Mucosa of descending colon (tissue), 3 donors: ENCODE data around the gene SORL1-AS1.
A peak's percentile ranks its signal among the peaks of the same experiment; 100 is the strongest.
"Not testable (repeated sequence)": the region's sequence is repeated elsewhere in the genome, so short reads cannot be mapped to it uniquely, and the experiment has no call there.

Experiments
- ATAC-seq: fragments of 200-7000 bp; cut with Tn5 transposase; one replicate; pipeline ENCODE4 v1.9.1; 2020; ENCODE audit warnings: mild to moderate bottlenecking, moderate library complexity
- DNase-seq, 3 donors: peaks; one replicate each; pipeline ENCODE4 v3.0.0-alpha.2; 2020
- H3K36me3 ChIP-seq: fragments of 200-600 bp; one replicate; pipeline ENCODE4 v1.8.0; 2021; ENCODE audit warnings: low read depth, mild to moderate bottlenecking
- H3K4me1 ChIP-seq: fragments of 200-600 bp; one replicate; pipeline ENCODE4 v1.8.0; 2021; ENCODE audit warnings: low read depth, mild to moderate bottlenecking
- H3K4me3 ChIP-seq: fragments of 200-600 bp; one replicate; pipeline ENCODE4 v1.8.0; 2021; ENCODE audit warnings: mild to moderate bottlenecking
- H3K9me3 ChIP-seq: fragments of 200-600 bp; one replicate; pipeline ENCODE4 v1.8.0; 2021; ENCODE audit warnings: mild to moderate bottlenecking
- intact Hi-C, 2 donors: fragments of 100-400 bp; cut with DNase I in 1 of 2; cut with micrococcal nuclease in 1 of 2; formaldehyde crosslinking; loops; one replicate each; pipeline versions ENCODE4 v1.11.0 to v1.11.1; 2022; cut with DNase I, micrococcal nuclease
- TF ChIP-seq, protein P1 (sequence below): fragments of 200-600 bp; IDR thresholded peaks from one replicate; pipeline ENCODE4 v1.8.0; 2022; ENCODE audit warnings: antibody characterized with exemption, mild to moderate bottlenecking
- donor health status: DM: no; HTN: no; CAD: no; lungs with moderate emphysema.
- donor health status: DM: no; HTN: no; CAD: no.
- donor health status: DM: no; HTN: yes; CAD: no.

SORL1-AS1 gene

DNA sequence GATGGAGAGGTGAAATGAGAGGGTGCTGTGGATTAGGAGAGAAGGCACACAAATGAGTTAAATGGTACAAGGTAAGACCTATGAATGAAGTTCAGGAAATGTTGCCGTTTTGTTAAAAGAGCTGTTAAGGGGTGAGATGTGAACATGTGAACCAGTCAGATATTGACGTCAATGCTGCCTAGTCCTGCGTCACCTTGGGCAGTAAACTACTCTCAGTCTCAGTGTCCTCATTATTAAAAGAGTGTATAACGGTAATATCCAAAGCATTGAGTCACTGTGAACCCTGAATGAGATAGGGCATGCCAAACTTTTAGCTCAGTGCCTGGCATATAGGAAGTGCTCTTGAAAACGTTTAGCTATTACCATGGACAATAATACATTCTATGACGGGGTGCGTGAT is 32.4 kb upstream of the SORL1-AS1 start:
- TF ChIP-seq, protein P1, sequence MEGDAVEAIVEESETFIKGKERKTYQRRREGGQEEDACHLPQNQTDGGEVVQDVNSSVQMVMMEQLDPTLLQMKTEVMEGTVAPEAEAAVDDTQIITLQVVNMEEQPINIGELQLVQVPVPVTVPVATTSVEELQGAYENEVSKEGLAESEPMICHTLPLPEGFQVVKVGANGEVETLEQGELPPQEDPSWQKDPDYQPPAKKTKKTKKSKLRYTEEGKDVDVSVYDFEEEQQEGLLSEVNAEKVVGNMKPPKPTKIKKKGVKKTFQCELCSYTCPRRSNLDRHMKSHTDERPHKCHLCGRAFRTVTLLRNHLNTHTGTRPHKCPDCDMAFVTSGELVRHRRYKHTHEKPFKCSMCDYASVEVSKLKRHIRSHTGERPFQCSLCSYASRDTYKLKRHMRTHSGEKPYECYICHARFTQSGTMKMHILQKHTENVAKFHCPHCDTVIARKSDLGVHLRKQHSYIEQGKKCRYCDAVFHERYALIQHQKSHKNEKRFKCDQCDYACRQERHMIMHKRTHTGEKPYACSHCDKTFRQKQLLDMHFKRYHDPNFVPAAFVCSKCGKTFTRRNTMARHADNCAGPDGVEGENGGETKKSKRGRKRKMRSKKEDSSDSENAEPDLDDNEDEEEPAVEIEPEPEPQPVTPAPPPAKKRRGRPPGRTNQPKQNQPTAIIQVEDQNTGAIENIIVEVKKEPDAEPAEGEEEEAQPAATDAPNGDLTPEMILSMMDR = no peak
- intact Hi-C loops = no loop called here
- no peaks in the 10 kb centered on the region for H3K36me3 ChIP-seq
- no peak overlapping the region for H3K4me3 ChIP-seq
- no peak for ATAC-seq
- DNase-seq = no peak
- H3K9me3 ChIP-seq = no peaks in the 10 kb centered on the region
- no peaks in the 10 kb centered on the region for H3K4me1 ChIP-seq

DNA sequence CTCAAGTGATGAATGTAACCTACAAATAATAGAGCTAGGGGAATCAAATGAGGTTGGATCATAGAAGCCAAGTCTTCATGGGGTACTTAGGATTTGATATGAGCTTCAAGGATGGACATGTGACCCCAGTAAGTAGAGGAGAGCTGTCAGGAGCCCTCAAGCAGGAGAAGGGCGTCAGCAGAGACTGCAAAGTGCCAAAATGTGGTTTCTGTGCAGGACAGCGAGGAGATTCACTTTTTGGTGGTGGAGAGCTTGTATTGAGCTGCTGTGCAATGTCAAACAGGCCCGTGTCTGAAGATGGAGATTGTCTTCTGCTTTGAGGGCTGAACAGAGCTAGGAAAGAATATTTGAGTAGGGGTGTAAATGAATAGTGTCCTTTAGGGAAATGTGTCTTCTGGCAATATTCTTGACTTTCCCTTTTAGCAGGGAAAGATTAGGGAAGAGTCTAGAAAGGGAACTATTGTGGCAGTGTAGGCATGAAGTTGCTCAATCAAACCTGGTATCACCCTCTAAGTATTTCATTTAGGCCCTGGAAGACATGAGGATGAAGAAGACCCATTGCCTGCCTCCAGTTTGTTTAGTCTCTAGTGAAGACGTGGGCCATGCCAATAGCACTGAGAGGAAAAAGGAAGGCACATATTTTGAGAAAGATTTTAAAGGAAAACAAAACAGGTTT is 31.2 kb upstream of the SORL1-AS1 start:
- intact Hi-C loops = no loop called here
- Histone ChIP-seq H3K4me1 (no peaks in the 10 kb centered on the region), H3K4me3 (no peak overlapping the region), H3K9me3 (no peaks in the 10 kb centered on the region), H3K36me3 (no peaks in the 10 kb centered on the region)
- DNase-seq (no peak), ATAC-seq (no peak)
- TF ChIP-seq, protein P1 = no peak

DNA sequence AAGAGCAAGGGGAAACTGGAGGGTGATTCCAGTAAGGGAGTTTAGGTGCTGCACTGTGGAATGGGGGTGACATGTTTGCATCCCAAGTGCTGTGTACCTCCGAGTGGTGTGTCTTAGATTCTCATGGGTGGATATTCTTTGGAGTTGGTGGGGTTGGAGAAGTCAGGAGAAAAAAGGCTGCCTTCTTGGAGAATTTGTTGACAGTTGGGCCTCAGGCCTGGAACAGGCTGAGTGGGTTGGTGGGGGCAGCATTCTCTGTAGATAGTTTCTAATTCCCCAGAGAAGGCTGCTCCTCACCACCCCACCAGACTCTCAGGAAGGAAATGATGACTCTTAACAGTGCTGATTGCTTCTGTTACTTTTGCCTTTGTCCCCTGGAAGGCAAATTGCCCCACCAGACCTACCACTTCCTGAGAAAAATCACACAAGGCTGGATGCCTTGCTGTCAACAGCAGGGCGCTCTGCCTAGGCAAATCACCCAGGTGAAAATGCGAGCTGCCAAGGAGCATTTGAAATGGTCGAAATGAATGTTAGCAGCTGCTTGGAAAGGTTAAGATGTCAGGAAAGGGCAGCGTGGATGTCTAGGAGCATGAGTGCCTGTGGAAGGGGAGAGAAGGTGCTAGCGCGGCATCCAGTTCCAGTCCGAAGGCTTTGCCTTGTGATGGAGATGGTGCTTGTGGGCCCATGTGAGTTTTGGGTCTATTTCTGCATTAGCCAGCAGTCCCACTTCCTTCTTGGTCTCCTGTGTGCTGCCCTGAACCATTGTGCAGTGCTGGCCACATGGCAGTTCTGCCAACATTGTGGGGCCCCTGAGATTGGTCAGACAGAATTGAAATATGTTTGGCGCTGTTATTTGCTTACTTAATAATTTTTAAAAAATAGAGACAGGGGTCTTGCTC is 29.7 kb upstream of the SORL1-AS1 start:
- TF ChIP-seq, protein P1 = no peak
- Histone ChIP-seq H3K4me1 (no peaks in the 10 kb centered on the region), H3K36me3 (no peaks in the 10 kb centered on the region), H3K4me3 (no peak overlapping the region), H3K9me3 (no peaks in the 10 kb centered on the region)
- intact Hi-C loops = no loop called here
- ATAC-seq (peak; percentile 80), DNase-seq (no peak)

DNA sequence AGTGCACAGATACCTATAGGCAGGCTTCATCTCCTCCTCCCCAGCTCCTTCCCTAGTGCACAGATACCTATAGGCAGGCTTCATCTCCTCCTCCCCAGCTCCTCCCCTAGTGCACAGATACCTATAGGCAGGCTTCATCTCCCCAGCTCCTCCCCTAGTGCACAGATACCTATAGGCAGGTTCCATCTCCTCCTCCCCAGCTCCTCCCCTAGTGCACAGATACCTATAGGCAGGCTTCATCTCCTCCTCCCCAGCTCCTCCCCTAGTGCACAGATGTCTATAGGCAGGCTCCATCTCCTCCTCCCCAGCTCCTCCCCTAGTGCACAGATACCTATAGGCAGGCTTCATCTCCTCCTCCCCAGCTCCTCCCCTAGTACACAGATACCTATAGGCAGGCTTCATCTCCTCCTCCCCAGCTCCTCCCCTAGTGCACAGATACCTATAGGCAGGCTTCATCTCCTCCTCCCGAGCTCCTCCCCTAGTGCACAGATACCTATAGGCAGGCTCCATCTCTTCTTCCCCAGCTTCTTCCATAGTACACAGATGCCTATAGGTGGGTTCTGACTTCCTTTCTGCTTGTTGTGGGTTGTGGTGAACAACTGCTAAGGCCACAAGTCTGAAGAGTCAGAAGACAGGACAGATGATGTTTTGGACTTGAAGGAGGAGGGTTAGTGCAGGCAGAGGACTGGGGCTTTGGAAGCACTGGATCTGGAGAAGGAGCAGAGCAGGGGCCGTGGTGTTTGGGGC is 28.9 kb upstream of the SORL1-AS1 start:
- H3K4me1 ChIP-seq, DNase-seq, intact Hi-C loops, H3K4me3 ChIP-seq, H3K36me3 ChIP-seq, H3K9me3 ChIP-seq: not testable (repeated sequence)
- ATAC-seq = peak; percentile 66

DNA sequence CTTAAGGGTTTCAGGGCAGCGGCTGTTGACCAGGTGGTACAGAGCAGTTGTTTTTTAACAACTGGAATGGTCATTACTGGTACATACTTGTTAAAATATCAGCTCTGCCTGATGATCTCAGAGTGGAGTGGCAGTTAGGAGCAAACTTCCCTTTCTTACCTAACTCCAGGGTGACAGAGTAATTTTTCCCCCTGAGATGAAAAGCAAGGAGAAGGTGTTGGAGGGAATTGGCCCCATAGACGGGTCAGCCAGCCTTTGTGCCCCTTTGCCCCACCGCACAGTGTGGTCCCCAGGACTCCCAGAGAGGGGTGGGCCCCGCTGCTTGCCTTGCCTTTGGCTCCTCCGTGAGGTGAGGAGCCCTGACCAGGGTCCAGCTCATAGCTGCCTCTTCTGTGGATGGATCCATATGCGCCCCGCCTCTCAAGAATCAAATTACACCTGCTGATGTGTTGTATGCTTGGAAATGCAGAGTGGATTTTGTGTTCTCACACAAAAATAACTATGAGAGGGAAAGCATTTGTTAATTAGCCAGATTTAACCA is 27.0 kb upstream of the SORL1-AS1 start:
- no peaks in the 10 kb centered on the region for H3K9me3 ChIP-seq
- no peaks in the 10 kb centered on the region for H3K4me1 ChIP-seq
- TF ChIP-seq, protein P1 = no peak
- no peak for ATAC-seq
- intact Hi-C loops = no loop called here
- H3K36me3 ChIP-seq = no peaks in the 10 kb centered on the region
- no peak for DNase-seq
- no peak overlapping the region for H3K4me3 ChIP-seq
